ENCODE results near the gene ZNF462.

ZNF462 gene, protein sequence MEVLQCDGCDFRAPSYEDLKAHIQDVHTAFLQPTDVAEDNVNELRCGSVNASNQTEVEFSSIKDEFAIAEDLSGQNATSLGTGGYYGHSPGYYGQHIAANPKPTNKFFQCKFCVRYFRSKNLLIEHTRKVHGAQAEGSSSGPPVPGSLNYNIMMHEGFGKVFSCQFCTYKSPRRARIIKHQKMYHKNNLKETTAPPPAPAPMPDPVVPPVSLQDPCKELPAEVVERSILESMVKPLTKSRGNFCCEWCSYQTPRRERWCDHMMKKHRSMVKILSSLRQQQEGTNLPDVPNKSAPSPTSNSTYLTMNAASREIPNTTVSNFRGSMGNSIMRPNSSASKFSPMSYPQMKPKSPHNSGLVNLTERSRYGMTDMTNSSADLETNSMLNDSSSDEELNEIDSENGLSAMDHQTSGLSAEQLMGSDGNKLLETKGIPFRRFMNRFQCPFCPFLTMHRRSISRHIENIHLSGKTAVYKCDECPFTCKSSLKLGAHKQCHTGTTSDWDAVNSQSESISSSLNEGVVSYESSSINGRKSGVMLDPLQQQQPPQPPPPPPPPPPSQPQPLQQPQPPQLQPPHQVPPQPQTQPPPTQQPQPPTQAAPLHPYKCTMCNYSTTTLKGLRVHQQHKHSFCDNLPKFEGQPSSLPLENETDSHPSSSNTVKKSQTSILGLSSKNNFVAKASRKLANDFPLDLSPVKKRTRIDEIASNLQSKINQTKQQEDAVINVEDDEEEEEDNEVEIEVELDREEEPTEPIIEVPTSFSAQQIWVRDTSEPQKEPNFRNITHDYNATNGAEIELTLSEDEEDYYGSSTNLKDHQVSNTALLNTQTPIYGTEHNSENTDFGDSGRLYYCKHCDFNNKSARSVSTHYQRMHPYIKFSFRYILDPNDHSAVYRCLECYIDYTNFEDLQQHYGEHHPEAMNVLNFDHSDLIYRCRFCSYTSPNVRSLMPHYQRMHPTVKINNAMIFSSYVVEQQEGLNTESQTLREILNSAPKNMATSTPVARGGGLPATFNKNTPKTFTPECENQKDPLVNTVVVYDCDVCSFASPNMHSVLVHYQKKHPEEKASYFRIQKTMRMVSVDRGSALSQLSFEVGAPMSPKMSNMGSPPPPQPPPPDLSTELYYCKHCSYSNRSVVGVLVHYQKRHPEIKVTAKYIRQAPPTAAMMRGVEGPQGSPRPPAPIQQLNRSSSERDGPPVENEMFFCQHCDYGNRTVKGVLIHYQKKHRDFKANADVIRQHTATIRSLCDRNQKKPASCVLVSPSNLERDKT (N-terminal part only)

DNA sequence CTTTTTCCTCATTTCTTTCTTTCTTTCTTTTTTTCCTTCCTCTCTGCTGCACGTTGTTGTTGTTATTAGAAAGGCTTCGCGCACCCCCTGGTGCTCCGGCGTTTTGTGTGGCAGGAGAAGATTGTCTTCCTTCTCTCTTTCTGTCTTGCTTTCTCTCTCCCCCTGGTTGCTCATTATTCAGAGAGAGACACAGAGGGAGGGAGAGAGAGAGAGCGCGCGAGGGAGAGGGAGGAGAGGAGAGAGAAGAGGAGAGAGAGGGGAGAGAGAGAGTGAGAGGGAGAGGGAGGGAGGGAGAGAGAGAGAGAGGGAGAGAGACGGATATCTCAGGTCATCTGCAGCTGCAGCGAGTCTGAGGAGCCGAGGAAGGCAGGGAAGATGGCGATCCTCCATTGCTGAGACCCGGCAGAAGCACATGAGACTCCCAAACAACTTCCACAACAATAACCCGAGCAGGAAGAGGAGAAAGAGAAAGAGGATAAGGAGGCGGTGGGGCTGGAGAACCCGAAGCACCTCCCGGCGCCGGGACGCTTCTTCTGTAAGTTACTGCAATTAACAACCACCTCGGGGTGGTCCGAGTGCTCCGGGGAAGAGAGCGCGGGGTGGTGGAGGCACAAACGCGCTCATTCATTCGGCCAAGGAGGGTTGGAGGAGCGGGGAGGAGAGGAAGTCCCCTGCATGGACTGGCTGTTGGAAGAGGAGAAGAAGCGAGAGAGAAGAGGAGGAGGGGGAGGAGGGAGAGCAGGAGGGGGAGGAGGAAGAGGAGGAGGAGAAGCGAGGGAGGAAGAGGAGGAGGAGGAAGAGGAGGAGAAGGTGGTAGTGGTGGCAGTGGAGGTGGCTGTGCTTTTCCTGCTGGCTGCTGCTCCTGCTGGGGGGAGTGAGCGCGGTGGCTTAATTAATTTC, at the start of gene ZNF462:
ZNF462 (plus strand) TSS at position 346 of the 900 bp plus-strand sequence. CDS start 60,218 bp downstream, outside the sequence.
- Histone ChIP-seq H3K4me3 (ENCODE audit: low read length, poor library complexity, severe bottlenecking) (peak within 1 kb of the TSS; percentile 75), H3K79me2 (ENCODE audit: insufficient read depth, low read length) (peaks cover 50% of the 10 kb centered on the region), H2AFZ (ENCODE audit: low read length) (peak within 1 kb of the TSS; percentile 69), H3K9me3 (ENCODE audit: insufficient read depth, low read depth, low read length) (no peaks in the 10 kb centered on the region), H3K9me2 (replicated peaks; ENCODE audit: low read depth, low read length) (no peaks in the 10 kb centered on the region), H3K27me3 (ENCODE audit: insufficient read depth, low read length, poor library complexity, severe bottlenecking) (no peaks in the 10 kb centered on the region), H3F3A (ENCODE audit: low read depth) (no peaks in the 10 kb centered on the region), H3K36me3 (ENCODE audit: insufficient read depth, low read length) (no peaks in the 10 kb centered on the region), H3K4me1 (ENCODE audit: insufficient read depth, low read length, poor library complexity, severe bottlenecking) (peaks cover 15% of the 10 kb centered on the region), H4K20me1 (ENCODE audit: insufficient read depth, low read length, poor library complexity, severe bottlenecking) (no peaks in the 10 kb centered on the region), H3K4me2 (ENCODE audit: low read depth, low read length, poor library complexity, severe bottlenecking) (peak within 1 kb of the TSS; percentile 77), H3K9ac (ENCODE audit: low read depth, low read length, poor library complexity, severe bottlenecking) (peak within 1 kb of the TSS; percentile 79)
- TF ChIP-seq EZH2phosphoT487 (IDR thresholded peaks at IDR 0.05; ENCODE audit: borderline replicate concordance): no peak
- TF ChIP-seq, protein P1, sequence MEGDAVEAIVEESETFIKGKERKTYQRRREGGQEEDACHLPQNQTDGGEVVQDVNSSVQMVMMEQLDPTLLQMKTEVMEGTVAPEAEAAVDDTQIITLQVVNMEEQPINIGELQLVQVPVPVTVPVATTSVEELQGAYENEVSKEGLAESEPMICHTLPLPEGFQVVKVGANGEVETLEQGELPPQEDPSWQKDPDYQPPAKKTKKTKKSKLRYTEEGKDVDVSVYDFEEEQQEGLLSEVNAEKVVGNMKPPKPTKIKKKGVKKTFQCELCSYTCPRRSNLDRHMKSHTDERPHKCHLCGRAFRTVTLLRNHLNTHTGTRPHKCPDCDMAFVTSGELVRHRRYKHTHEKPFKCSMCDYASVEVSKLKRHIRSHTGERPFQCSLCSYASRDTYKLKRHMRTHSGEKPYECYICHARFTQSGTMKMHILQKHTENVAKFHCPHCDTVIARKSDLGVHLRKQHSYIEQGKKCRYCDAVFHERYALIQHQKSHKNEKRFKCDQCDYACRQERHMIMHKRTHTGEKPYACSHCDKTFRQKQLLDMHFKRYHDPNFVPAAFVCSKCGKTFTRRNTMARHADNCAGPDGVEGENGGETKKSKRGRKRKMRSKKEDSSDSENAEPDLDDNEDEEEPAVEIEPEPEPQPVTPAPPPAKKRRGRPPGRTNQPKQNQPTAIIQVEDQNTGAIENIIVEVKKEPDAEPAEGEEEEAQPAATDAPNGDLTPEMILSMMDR (conservative IDR thresholded peaks at IDR 0.05; ENCODE audit: low read length): peak; percentile 51

DNA sequence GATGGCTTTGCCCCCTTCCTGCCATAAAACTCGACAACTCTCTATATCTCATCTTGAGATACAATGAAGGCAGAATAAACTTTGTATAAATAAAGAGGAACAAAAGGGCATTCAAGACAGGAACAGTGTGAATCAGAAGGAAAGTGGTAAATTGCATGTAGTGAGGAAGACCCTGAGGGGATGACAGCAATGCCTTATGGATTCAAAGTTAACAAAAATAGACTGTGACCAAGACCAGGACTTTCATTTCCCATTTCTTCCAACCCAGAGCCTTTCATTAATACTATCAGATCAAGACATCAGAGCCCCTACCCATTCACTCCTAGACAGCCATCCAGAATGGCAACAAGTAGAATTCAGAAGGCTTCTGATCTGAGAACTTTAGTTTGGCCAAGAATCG, 46.4 kb upstream of the ZNF462 start:
- H3K27me3 ChIP-seq (ENCODE audit: insufficient read depth, low read length, poor library complexity, severe bottlenecking): no peaks in the 10 kb centered on the region
- no peak overlapping the region for H3K9ac ChIP-seq (ENCODE audit: low read depth, low read length, poor library complexity, severe bottlenecking)
- H3K4me1 ChIP-seq (ENCODE audit: insufficient read depth, low read length, poor library complexity, severe bottlenecking): no peaks in the 10 kb centered on the region
- no peaks in the 10 kb centered on the region for H3K79me2 ChIP-seq (ENCODE audit: insufficient read depth, low read length)
- H3K4me2 ChIP-seq (ENCODE audit: low read depth, low read length, poor library complexity, severe bottlenecking): no peak overlapping the region
- no peaks in the 10 kb centered on the region for H3K36me3 ChIP-seq (ENCODE audit: insufficient read depth, low read length)
- no peak overlapping the region for H2AFZ ChIP-seq (ENCODE audit: low read length)
- H3K9me2 ChIP-seq (replicated peaks; ENCODE audit: low read depth, low read length): no peaks in the 10 kb centered on the region
- H4K20me1 ChIP-seq (ENCODE audit: insufficient read depth, low read length, poor library complexity, severe bottlenecking): no peaks in the 10 kb centered on the region
- TF ChIP-seq EZH2phosphoT487 (IDR thresholded peaks at IDR 0.05; ENCODE audit: borderline replicate concordance): no peak
- TF ChIP-seq, protein P1 (conservative IDR thresholded peaks at IDR 0.05; ENCODE audit: low read length): no peak
- H3K4me3 ChIP-seq (ENCODE audit: low read length, poor library complexity, severe bottlenecking): no peak overlapping the region
- no peaks in the 10 kb centered on the region for H3F3A ChIP-seq (ENCODE audit: low read depth)
- peaks cover 4% of the 10 kb centered on the region; the same call in 1 of the 2 replicates for H3K9me3 ChIP-seq (ENCODE audit: insufficient read depth, low read depth, low read length)

All from Loucy (cell line).